ENCODE data around the gene ZNF839. TPM values are rescaled to one million over a fixed set of nuclear protein-coding genes. Genes with fewer than 3 reads are reported as not detected.
"Not testable (repeated sequence)": the region's sequence is repeated elsewhere in the genome, so short reads cannot be mapped to it uniquely, and the experiment has no call there.

ZNF839 gene
- total RNA-seq, 1 donor from 2014 or later, result 8.5 TPM

DNA sequence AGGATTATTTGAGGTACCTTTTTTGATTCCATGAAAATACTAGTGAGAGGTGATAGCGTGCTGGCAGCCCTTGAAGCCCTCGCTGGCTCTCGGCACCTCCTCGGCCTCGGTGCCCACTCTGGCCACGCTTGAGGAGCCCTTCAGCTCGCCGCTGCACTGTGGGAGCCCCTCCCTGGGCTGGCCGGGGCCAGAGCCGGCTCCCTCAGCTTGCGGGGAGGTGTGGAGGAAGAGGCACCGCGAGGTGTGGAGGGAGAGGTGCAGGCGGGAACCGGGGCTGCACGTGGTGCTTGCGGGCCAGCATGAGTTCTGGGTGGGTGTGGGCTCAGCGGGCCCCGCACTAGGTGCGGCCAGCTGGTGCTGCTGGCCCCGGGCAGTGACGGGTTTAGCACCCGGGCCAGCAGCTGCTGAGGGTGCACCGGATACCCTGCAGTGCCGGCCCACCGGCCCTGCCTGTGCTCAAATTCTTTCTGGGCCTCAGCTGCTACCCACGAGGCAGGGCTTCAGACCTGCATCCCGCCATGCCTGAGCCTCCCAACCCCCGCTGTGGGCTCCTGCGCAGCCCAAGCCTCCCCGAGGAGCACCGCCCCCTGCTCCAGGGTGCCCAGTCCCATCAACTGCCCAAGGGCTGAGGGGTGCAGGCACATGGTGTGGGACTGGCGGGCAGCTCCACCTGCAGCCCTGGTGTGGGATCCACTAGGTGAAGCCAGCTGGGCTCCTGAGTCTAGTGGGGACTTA lies 21.9 kb upstream of the ZNF839 start:
- intact Hi-C loops (cut with DNase I), result no loop called here
- no peak for ATAC-seq
- H3K4me1 ChIP-seq, result no peaks in the 10 kb centered on the region
- TF ChIP-seq, protein P1, sequence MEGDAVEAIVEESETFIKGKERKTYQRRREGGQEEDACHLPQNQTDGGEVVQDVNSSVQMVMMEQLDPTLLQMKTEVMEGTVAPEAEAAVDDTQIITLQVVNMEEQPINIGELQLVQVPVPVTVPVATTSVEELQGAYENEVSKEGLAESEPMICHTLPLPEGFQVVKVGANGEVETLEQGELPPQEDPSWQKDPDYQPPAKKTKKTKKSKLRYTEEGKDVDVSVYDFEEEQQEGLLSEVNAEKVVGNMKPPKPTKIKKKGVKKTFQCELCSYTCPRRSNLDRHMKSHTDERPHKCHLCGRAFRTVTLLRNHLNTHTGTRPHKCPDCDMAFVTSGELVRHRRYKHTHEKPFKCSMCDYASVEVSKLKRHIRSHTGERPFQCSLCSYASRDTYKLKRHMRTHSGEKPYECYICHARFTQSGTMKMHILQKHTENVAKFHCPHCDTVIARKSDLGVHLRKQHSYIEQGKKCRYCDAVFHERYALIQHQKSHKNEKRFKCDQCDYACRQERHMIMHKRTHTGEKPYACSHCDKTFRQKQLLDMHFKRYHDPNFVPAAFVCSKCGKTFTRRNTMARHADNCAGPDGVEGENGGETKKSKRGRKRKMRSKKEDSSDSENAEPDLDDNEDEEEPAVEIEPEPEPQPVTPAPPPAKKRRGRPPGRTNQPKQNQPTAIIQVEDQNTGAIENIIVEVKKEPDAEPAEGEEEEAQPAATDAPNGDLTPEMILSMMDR (IDR thresholded peaks at IDR 0.05), result no peak
- no peaks in the 10 kb centered on the region for H3K27me3 ChIP-seq (ENCODE audit: low read depth)
- no peak overlapping the region for H3K4me3 ChIP-seq
- H3K9me3 ChIP-seq, result no peaks in the 10 kb centered on the region
- H3K36me3 ChIP-seq, result no peaks in the 10 kb centered on the region
- H3K27ac ChIP-seq, result no peak overlapping the region
- DNase-seq, result no peak

DNA sequence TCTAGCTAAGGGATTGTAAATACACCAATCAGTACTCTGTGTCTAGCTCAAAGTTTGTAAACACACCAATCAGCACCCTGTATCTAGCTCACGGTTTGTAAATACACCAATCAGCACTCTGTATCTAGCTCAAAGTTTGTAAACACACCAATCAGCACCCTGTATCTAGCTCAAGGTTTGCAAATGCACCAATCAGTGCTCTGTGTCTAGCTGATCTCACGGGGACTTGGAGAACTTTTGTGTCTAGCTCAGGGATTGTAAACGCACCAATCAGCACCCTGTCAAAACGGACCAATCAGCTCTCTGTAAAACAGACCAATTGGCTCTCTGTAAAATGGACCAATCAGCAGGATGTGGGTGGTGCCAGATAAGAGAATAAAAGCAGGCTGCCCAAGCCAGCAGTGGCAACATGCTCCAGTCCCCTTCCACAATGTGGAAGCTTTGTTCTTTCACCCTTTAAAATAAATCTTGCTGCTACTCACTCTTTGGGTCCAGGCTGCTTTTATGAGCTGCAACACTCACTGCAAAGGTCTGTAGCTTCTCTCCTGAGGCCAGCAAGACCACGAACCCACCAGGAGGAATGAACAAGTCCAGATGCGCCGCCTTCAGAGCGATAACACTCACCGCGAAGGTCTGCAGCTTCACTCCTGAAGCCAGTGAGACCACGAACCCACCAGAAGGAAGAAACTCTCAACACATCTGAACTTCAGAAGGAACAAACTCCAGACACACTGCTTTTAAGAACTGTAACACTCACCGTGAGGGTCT lies 21.1 kb upstream of the ZNF839 start:
- intact Hi-C loops (cut with DNase I); H3K36me3 ChIP-seq; ATAC-seq; DNase-seq; H3K27me3 ChIP-seq (ENCODE audit: low read depth); H3K9me3 ChIP-seq; H3K27ac ChIP-seq; H3K4me1 ChIP-seq; H3K4me3 ChIP-seq: not testable (repeated sequence)

DNA sequence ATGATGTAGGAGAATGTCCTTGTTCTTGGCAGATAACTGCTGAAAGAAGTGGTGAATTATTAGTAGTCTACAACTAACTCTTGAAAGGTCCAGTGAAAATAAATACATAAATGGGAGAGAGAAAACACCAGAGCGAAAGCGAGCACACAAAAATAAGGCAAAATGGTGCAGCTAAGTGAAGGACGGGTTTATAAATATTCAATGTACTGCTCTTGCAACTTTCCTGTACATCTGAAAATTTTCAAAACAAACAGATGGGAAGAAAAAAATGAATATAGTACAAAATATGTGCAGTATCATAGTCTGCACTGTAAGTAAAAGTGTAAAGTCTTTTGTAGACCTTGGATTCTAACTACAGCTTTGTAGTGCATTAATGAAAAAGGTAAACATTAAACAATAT lies 15.9 kb upstream of the ZNF839 start:
- Histone ChIP-seq H3K27ac (no peak overlapping the region), H3K4me3 (no peak overlapping the region), H3K36me3 (no peaks in the 10 kb centered on the region), H3K4me1 (peaks cover 8% of the 10 kb centered on the region), H3K9me3 (no peaks in the 10 kb centered on the region), H3K27me3 (ENCODE audit: low read depth) (no peaks in the 10 kb centered on the region)
- DNase-seq (no peak), ATAC-seq (no peak)
- TF ChIP-seq, protein P1 (IDR thresholded peaks at IDR 0.05), result no peak
- intact Hi-C loops (cut with DNase I), result no loop called here

DNA sequence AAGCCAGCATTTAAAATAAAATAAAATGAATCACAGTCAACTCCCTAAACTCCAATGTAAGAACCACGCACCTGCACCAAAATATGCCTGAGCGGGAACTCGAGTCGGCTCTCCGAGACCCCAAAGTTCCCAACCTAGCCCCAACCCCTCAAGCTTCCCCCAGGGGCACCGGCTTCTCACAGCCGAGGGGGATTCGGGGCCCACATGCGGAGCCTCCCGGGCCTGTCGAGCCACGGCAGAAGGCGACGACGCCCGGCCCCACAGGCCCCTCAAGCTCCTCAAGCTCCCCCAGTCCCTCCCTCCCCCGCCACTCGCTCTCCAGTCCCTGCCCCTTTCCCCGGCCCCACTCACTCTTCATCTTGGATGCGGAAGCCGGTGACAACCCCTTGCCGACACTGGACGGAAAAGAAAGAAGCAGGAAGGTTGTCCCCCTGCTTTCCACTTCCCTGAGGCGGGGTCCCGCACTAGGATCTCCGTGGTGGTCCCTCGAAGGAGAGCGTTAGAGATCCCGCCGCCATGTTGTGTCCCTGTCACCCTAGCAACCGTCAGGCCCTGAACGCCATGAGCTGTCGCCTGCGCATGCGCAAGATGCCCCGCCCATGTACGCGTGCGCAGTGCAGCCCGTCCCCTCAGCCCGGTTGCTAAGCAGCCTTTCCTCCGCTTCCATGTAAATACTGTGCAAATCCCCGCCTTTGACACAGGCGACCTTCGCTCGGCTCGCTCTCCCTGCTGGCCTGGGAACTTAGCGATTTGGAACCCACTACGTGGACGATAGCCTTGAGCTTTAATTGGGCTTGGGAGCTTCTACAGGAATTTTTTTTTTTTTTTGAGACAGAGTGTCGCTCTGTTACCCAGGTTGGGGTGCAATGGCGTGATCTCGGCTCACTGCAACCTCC lies 14.7 kb upstream of the ZNF839 start, which contains the start of gene MOK:
Gene MOK, minus strand, starts transcription at position 554 of the 896 bp plus-strand sequence. Its CDS starts 196 bp downstream, at position 358.
- Histone ChIP-seq H3K9me3 (no peaks in the 10 kb centered on the region), H3K36me3 (no peaks in the 10 kb centered on the region), H3K4me3 (peak within 1 kb of the TSS; percentile 78), H3K27ac (peak within 1 kb of the TSS; percentile 76), H3K27me3 (ENCODE audit: low read depth) (no peaks in the 10 kb centered on the region), H3K4me1 (peaks cover 8% of the 10 kb centered on the region)
- intact Hi-C loops (cut with DNase I), result no loop called here
- ATAC-seq, result peak; percentile 99
- TF ChIP-seq, protein P1 (IDR thresholded peaks at IDR 0.05), result no peak
- DNase-seq, result peak; percentile 95

DNA sequence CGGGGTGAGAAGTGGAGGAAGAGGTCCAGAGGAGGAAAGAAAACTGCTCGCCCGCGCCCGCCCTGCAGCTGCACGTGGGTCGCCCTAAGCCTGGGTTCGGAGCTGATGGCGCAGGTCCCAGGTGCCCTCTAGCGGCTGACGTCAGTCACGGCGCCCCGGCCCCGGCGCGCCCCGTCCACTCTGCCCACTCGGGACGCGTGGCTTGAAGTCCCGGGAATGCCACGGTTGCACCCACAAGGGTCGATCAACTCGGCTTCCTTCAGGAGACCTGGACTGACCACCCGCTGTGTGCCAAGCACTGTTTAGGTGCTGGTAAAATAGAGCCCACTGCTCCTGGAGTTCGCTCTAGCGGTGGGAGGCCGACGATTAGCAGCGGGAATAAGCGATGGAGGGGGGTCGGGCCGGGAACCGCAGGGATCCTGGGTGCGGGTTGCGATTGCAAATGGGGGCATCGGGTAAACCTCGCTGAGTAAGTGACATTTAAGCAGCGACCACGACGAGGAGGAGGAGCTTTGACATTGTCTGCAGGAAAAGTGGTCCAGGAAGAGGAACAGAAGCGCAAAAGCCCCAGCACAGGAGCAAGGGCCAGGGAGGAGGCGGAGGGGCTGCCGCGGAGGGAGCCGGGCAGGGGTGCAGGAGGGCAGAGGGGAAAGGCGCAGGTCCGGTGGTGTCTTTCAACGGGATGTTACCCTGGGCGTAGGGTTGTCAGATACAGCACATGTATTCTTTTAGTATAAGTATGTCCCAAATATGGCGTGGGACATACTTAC lies 5.1 kb upstream of the ZNF839 start:
- Histone ChIP-seq H3K27me3 (ENCODE audit: low read depth) (no peaks in the 10 kb centered on the region), H3K4me1 (peaks cover 38% of the 10 kb centered on the region), H3K27ac (peak overlapping the region; percentile 19), H3K4me3 (peak overlapping the region; percentile 56), H3K36me3 (no peaks in the 10 kb centered on the region), H3K9me3 (no peaks in the 10 kb centered on the region)
- DNase-seq (peak; percentile 91), ATAC-seq (peak; percentile 80 to 86)
- TF ChIP-seq, protein P1 (IDR thresholded peaks at IDR 0.05), result peak; percentile 98
- intact Hi-C loops (cut with DNase I), result no loop called here

Data from lower lobe of right lung (tissue), 2 donors.